HG02840 (cell line): ENCODE measurements around the gene CD81.

Experiments
- ATAC-seq: cut with Tn5 transposase; IDR thresholded peaks from one replicate; pipeline ENCODE4 v1.9.1; 2021; ENCODE audit warnings: mild to moderate bottlenecking, moderate library complexity, moderate number of reproducible peaks; ENCODE audit not compliant: unreplicated experiment, low FRiP score

The CD81 gene

DNA sequence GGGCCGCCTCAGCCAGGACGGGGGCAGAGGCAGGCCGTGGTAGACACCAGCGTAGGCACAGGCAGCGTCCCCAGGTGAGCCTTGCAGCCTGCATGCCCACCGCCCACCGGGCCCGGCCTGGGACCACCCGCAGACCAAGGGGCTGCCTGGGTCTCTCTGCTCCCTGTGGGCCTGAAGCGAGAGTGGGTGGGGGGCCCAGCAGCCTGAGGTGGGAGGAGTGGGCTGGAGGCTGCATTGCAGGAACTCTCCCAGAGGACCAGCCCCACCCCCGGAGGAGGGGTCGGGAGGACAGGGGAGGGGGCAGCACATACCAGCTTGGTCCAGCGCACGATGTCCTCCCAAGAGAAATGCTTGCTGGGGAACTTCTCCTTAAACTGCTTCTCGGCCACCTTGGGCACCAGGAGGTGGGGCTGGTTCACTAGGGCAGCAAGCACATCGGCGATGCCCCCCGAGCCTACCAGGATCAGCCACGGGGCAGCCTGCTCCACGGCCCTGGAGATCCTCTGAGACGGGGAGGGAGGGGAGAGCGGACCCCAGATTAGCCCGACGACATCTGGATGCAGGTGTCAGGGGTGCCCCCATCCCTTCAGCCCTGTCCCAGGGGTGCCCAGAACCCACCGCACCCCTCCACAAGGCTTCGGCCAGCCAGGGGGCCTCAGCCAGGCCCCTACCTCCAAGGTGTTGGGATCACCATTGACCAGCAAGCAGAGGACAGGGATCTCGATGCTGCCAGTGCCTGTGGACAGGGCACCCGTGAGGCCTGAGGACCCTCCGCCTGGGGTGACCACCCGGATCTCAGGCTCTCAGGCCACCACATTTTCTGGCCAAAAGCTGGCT, 41.0 kb downstream of the CD81 start:
- ATAC-seq: no peak

GRCh38 chr11:2418693-2419360, 41.7 kb downstream of the CD81 start:
- ATAC-seq: no peak

DNA sequence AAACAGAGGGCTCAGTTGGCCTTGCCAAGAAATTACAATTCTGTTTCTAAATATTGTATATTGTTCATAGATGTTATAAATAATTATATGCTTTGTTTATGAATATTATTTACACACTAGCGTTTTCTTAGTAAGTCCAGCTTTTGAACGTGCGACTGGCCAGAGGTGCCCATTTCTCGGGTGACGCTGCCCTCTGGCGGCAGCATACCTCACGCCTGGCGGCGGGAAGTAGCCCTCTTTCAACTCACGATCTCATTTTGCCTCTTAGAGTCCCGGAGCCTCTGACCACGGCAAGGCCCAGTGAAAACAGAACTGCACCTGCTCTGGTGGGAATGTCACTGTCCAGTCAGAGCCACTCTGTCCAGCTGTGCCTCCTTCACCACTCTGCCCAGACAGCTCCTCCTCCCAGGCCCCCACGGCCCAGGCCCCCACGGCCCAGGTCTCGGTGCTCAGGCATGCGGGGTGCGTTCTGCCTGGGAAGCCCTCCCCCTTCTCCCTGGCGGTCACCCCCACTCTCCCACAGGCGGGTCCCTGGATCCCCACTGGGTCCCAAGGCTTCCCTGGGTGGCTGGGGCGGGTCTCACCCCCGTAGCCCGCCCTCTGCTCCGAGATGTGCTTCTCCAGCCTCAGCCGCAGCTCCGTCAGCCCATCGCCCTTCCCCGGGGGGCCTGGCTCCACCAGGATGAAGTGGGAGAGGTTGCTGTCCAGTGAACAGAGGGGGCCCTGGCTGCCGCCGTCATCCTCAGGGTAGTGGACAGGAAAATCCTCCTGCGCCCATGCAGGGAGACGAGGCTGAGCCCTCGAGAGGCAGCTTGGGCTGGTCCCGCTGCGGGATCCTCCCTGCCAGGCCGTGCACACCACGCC, 42.8 kb downstream of the CD81 start:
- no peak for ATAC-seq

GRCh38 chr11:2420502-2421225, 43.6 kb downstream of the CD81 start:
- no peak for ATAC-seq

- ATAC-seq: no peak
Observed at GRCh38 chr11:2421226-2421994, 44.3 kb downstream of the CD81 start.

DNA sequence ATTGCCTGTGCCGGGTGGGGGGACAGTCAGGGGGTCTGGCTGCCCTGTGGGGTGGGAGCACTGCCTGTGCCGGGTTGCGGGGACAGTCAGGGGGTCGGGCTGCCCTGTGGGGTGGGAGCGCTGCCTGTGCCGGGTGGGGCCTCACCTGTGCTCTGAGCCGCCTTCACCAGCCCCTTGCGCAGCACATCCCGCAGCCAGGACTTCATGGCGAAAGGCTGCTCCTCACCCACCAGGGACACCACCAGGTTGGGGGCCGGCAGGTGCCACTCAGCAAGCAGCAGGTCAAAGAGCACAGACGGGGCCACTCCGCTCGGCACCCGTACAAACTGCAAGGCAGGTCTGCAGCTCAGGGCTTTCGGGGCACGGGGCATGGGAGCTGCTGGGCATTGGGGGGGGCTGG, 44.9 kb downstream of the CD81 start:
- ATAC-seq: no peak

DNA sequence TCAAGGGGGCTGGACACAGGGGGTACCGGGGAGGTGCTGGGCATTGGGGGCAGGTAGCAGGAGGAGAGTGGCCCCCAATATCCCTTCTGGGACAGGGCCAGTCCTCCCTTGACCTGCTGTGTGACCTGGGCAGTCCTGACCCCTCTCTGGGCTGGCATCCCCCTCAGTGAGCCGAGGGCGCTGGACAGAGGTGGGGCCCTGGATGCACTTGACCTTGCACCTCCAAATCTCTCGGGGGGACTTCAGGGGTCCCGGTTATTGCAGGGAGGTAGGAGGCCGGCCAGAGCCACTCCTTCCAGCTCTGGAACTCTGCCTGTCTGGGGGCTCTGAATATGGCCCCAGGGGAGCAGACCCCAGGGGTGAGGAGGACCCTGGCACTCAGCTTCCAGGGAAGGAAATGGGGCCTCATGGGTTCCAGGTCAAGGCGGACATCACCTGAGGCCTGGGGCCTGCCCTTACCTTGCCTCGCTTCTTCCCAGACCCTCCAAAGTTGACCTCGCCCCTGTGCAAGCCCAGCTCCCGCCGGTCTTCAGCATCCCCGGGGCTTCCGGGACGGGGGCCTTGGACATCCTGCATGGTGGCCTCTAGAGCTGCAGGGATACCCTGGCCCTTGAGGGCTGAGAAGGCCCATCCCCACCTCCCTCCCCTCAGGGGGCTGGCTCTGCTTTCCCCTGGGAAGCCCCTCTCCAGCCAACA, 45.5 kb downstream of the CD81 start:
- ATAC-seq: no peak

DNA sequence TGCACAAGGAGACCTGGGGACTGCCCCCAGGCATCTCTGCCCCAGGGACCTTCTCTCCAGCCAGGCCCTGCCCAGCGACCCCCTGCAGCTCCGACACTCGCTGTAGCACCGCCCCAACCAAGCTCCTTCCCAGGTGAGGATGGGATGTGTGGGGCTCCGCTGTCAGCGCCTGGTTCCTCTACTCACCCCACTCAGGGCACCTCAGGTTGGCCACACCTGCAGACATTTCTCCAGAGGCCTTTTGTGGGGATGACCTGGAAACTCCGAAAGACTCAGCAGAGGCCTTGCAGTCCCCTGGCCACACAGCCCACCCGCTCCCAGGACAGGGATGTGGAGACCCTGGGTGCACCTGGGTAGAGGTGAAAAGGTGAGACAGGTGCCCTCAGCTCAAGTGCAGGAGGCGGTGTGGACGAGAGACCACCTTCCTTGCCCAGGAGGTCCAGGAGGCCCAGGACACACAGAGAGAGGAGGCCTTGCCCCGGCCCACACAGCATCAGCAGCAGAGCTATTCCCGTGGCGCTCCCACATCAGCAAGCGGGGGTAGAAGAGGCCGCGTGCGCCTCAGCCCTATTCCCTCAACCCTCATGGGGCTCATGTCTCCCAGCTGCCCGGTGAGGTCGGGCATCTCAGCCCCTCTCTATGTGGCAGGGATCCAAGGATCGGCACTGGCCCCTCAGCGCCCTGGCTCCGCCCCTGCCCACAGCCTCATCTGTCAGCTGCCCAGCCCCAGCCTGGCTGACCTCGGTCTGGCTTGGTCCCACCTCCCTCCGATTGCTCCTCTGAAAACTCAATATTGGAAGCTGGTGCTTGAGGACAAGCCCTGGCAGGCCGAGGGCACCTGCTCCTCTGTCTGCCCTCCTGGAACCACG, 46.3 kb downstream of the CD81 start:
- no peak for ATAC-seq

DNA sequence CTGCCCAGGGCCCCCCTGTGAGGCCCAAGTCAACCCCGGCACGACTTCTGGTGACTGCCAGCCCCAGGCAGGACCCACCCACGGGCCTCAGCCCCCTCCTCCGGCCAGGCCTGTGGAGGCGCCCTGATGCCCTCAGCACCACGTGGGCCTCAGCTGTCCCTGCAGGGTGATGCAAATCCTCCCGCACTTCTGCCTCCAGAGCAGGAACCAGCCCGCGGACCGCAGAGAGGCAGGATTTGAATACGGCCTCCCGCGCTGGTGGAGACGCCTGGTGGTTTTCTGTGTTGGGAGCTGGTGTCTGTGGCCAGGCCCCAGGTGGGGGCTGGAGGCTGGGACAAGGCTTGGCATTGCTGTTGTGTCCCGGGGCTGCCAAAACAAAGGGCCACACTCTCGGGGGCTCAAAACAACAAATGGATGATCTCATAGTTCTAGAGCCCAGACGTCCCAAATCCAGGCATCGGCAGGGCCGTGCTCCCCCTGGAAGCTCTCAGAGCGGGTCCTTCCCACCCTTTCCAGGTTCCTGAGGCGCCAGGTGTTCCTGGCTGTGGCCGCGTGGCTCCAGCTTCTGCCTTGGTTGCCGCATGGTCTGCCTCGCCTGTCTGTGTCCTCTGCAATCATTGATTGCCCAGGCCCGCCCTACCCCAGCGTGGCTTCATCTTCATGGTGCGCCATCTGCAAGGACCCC, 47.8 kb downstream of the CD81 start:
- no peak for ATAC-seq

- ATAC-seq: no peak
Observed at GRCh38 chr11:2425506-2425905, 48.4 kb downstream of the CD81 start.

GRCh38 chr11:2426221-2426620, 49.1 kb downstream of the CD81 start:
- ATAC-seq: no peak

DNA sequence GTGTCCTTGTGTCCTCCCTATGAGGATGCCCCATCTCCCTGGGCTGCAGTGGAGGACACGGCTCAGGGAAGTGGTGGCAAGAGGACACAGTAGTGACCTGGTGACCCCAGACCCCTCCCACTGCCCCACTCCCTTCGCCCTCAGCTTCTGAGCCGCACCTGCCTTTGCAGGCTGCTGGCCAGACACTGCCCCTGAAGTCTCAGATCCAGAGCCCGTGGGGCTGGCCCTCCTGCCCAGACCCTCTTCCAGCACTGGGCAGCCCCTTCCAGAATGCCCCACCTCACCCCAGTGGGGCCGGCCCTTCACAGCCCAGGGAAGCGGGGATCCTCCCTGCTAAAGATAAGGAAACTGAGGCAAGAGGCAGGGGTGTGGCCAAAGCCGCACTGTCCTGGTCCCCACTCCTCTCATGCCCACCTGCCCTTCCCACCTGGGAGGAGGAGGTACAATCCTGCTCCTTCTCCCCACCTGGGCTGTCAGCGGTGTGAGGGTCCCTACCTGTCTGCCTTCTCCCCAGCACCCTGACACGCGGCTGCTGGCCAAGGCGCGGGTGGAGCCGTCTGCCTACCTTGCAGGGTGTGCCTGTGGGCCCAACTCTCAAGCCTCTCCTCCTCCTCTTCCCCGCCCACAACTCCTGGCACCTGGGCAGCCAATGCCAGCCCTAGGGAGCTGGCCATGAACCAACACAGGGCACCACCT, 49.9 kb downstream of the CD81 start:
- ATAC-seq: no peak

DNA sequence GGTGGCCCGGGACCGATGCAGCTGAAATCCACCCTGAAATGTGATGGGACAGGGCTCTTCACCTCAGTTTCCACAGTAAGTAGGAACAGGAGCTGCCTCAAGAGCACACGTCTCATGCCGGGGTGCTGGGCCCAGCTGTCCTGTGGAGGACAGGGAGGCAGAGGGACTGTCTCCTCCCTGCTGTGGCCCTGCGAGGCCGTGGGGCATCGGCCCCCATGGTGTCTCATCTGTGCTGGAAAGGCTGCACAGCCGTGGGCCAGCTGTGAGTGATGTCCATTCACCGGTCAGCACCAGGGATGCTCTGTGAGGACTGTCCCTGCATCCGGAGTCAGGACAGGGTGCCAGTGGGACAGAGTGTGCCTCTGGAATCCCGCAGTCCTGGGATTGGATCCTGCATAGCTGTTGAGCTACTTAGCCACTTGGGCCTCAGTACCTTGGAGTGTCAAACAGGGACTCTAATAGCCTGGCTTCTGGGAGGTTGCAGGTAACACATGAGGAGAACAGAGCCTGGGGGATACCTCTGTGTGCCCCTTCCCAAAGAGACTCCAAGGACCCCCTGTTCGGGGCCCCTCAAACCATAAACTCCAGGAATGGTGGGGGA, 50.7 kb downstream of the CD81 start:
- ATAC-seq: no peak

GRCh38 chr11:2428322-2428795, 51.2 kb downstream of the CD81 start:
- no peak for ATAC-seq

- no peak for ATAC-seq
Observed at GRCh38 chr11:2431395-2431794, 54.3 kb downstream of the CD81 start.

GRCh38 chr11:2432171-2432621, 55.1 kb downstream of the CD81 start:
- no peak for ATAC-seq
